ENCODE data around the gene JDP2.

JDP2 gene

DNA sequence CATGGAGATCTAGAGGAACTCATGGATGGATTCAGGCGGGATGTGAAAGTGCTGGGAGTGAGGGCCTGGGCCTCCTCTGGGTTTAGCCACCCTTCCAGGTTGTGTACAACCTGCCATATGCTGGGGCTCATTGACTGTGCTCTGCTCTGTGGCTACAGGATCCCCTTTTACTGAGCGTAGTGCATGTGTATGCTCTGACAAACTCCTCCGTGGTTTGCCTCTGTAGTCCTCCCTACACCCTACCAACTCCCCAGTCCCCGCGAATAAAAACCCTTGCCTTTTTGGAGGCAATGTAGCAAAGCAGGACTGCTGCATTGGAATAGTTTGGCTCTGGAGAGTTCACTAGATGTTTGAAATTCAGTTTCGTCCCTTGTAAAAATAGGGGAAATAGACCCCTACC lies 17.4 kb downstream of the JDP2 start:
- ChIA-PET POLR2A (no interaction called here), CTCF (interaction anchor here (0.6 kb wide), 1 partner anchor 115 kb away, joined by 3 read pairs; no protein-coding TSS in a partner anchor)
- TF ChIP-seq BHLHE40 (IDR thresholded peaks at IDR 0.05; ENCODE audit: borderline replicate concordance): no peak
- no peak for TF ChIP-seq CTBP1 (IDR thresholded peaks at IDR 0.05; ENCODE audit: borderline replicate concordance)
- no peak for TF ChIP-seq NFRKB (IDR thresholded peaks at IDR 0.05)
- no peak for TF ChIP-seq FOXM1 (IDR thresholded peaks at IDR 0.05; ENCODE audit: borderline replicate concordance)
- TF ChIP-seq LEF1 (IDR thresholded peaks at IDR 0.05; ENCODE audit: borderline replicate concordance): no peak
- TF ChIP-seq, protein P1, sequence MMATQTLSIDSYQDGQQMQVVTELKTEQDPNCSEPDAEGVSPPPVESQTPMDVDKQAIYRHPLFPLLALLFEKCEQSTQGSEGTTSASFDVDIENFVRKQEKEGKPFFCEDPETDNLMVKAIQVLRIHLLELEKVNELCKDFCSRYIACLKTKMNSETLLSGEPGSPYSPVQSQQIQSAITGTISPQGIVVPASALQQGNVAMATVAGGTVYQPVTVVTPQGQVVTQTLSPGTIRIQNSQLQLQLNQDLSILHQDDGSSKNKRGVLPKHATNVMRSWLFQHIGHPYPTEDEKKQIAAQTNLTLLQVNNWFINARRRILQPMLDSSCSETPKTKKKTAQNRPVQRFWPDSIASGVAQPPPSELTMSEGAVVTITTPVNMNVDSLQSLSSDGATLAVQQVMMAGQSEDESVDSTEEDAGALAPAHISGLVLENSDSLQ (IDR thresholded peaks at IDR 0.05): no peak
- TF ChIP-seq FOXK2 (IDR thresholded peaks at IDR 0.05): no peak
- no peak for TF ChIP-seq HDGF (IDR thresholded peaks at IDR 0.05; ENCODE audit: borderline replicate concordance)
- TF ChIP-seq ELF4 (IDR thresholded peaks at IDR 0.05): no peak
- no peak for TF ChIP-seq ZNF384 (IDR thresholded peaks at IDR 0.05)
- no peak for TF ChIP-seq ARNT (IDR thresholded peaks at IDR 0.05)
- TF ChIP-seq SUZ12 (IDR thresholded peaks at IDR 0.05): no peak
- TF ChIP-seq L3MBTL2 (conservative IDR thresholded peaks at IDR 0.05): no peak
- TF ChIP-seq FOXA1 (IDR thresholded peaks at IDR 0.05): no peak
- no peak for TF ChIP-seq SP1 (IDR thresholded peaks at IDR 0.05)
- TF ChIP-seq TARDBP (IDR thresholded peaks at IDR 0.05): no peak
- DNase-seq (ENCODE audit: extremely low spot score): no peak

DNA sequence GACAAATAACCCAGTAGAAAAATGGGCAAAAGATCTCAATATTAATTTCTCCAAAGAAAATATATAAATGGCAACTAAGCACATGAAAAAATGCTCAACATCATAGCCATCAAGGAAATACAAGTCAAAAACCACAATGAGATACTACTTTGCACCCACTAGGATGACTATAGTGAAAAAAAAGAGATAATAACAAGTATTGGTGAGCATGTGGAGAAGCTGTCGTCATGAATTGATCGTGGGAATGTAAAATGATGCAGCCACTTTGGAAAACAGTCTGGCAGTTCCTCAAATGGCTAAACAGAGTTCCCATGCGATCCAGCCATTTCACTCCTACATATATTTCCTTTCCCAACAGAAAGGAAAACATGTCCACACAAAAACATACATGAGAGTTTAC lies 18.1 kb downstream of the JDP2 start:
- ChIA-PET POLR2A (no interaction called here), CTCF (interaction anchor here (0.6 kb wide), 1 partner anchor 115 kb away, joined by 3 read pairs; no protein-coding TSS in a partner anchor)
- no peak for DNase-seq (ENCODE audit: extremely low spot score)
- TF ChIP-seq FOXM1 (IDR thresholded peaks at IDR 0.05; ENCODE audit: borderline replicate concordance): no peak
- no peak for TF ChIP-seq FOXA1 (IDR thresholded peaks at IDR 0.05)
- TF ChIP-seq LEF1 (IDR thresholded peaks at IDR 0.05; ENCODE audit: borderline replicate concordance): no peak
- no peak for TF ChIP-seq CTBP1 (IDR thresholded peaks at IDR 0.05; ENCODE audit: borderline replicate concordance)
- TF ChIP-seq, protein P1 (IDR thresholded peaks at IDR 0.05): no peak
- TF ChIP-seq NFRKB (IDR thresholded peaks at IDR 0.05): no peak
- no peak for TF ChIP-seq FOXK2 (IDR thresholded peaks at IDR 0.05)
- no peak for TF ChIP-seq HDGF (IDR thresholded peaks at IDR 0.05; ENCODE audit: borderline replicate concordance)
- TF ChIP-seq SUZ12 (IDR thresholded peaks at IDR 0.05): no peak
- TF ChIP-seq SP1 (IDR thresholded peaks at IDR 0.05): no peak
- TF ChIP-seq L3MBTL2 (conservative IDR thresholded peaks at IDR 0.05): no peak
- no peak for TF ChIP-seq ARNT (IDR thresholded peaks at IDR 0.05)
- TF ChIP-seq BHLHE40 (IDR thresholded peaks at IDR 0.05; ENCODE audit: borderline replicate concordance): no peak
- TF ChIP-seq ZNF384 (IDR thresholded peaks at IDR 0.05): no peak
- TF ChIP-seq TARDBP (IDR thresholded peaks at IDR 0.05): no peak

DNA sequence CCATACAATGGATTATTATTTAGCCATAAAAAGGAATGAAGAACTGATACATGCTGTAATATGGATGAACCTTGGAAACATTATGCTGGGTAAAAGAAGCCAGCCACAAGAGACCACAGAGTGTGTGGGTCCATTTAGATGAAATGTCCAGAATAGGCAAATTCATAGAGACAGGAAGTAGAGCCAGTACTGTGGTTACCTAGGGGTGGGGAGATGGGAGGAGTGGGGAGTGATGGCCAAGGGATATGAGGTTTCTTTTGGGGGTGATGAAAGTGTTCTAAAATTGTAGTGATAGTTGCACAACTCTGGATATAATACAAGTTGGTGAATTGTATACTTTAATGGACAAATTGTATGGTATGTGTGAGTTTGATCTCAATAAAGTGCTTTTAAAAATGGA lies 18.6 kb downstream of the JDP2 start:
- CTCF ChIA-PET: no interaction called here
- POLR2A ChIA-PET: no interaction called here
- TF ChIP-seq FOXK2 (IDR thresholded peaks at IDR 0.05) (no peak), NFRKB (IDR thresholded peaks at IDR 0.05) (no peak), SP1 (IDR thresholded peaks at IDR 0.05) (no peak), CTBP1 (IDR thresholded peaks at IDR 0.05; ENCODE audit: borderline replicate concordance) (no peak), FOXA1 (IDR thresholded peaks at IDR 0.05) (no peak), SUZ12 (IDR thresholded peaks at IDR 0.05) (no peak), ZNF384 (IDR thresholded peaks at IDR 0.05) (no peak), BHLHE40 (IDR thresholded peaks at IDR 0.05; ENCODE audit: borderline replicate concordance) (no peak)
- TF ChIP-seq, protein P1 (IDR thresholded peaks at IDR 0.05): no peak
- no peak for DNase-seq (ENCODE audit: extremely low spot score)

DNA sequence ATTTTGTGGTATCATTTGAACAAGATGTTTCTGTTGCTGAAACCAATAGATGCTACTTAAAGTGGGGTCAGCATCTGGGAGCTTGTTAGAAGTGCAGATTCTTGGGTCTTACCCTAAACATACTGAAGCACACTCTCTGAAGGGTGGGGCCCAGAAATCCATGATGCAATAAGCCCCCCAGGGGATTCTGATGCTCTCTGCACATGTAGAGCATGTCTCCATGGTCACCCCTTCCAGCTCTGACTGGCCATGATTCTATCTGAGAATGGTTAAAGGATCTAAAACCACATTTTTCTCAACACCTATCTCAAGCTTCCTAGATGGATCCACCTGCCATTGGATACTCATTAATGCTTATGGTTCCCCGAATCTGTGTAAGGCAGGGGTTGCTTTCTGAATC lies 20.4 kb downstream of the JDP2 start:
- CTCF ChIA-PET: no interaction called here
- POLR2A ChIA-PET: no interaction called here
- DNase-seq (ENCODE audit: extremely low spot score): no peak
- no peak for TF ChIP-seq NFRKB (IDR thresholded peaks at IDR 0.05)

DNA sequence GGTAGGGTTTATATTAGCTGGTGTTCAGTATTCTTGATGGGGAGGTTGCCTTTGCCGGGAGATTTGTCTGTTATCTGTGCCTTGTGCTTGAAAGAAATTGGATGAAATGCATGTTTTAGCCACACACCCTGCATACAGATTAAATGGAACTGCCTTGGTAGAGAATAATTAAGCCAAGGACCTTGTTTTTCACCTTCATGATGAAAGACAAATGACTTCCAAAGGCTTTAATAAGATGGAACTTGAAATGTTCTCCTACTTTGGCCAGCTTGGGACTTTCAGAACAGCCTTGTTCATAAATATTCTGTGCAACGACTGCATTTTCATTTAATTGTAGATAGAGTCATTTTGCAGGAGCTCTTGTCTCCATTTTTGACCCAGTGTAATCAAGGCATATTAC lies 21.2 kb downstream of the JDP2 start:
- ChIA-PET CTCF (interaction anchor here (0.5 to 0.7 kb wide), 2 partner anchors 175 to 1147 kb away, joined by 4 to 7 read pairs; no protein-coding TSS in a partner anchor), POLR2A (interaction anchor here (1.0 kb wide), 1 partner anchor 209 kb away, joined by 3 read pairs; no protein-coding TSS in a partner anchor)
- DNase-seq (ENCODE audit: extremely low spot score): no peak
- TF ChIP-seq HDGF (IDR thresholded peaks at IDR 0.05; ENCODE audit: borderline replicate concordance): no peak
- TF ChIP-seq SUZ12 (IDR thresholded peaks at IDR 0.05): no peak
- TF ChIP-seq, protein P1 (IDR thresholded peaks at IDR 0.05): no peak
- TF ChIP-seq L3MBTL2 (conservative IDR thresholded peaks at IDR 0.05): no peak
- no peak for TF ChIP-seq SP1 (IDR thresholded peaks at IDR 0.05)
- TF ChIP-seq ARNT (IDR thresholded peaks at IDR 0.05): no peak
- TF ChIP-seq TARDBP (IDR thresholded peaks at IDR 0.05): no peak
- no peak for TF ChIP-seq NFRKB (IDR thresholded peaks at IDR 0.05)
- TF ChIP-seq BHLHE40 (IDR thresholded peaks at IDR 0.05; ENCODE audit: borderline replicate concordance): no peak
- no peak for TF ChIP-seq CTBP1 (IDR thresholded peaks at IDR 0.05; ENCODE audit: borderline replicate concordance)
- no peak for TF ChIP-seq FOXA1 (IDR thresholded peaks at IDR 0.05)
- TF ChIP-seq ZNF384 (IDR thresholded peaks at IDR 0.05): no peak
- TF ChIP-seq FOXK2 (IDR thresholded peaks at IDR 0.05): no peak

DNA sequence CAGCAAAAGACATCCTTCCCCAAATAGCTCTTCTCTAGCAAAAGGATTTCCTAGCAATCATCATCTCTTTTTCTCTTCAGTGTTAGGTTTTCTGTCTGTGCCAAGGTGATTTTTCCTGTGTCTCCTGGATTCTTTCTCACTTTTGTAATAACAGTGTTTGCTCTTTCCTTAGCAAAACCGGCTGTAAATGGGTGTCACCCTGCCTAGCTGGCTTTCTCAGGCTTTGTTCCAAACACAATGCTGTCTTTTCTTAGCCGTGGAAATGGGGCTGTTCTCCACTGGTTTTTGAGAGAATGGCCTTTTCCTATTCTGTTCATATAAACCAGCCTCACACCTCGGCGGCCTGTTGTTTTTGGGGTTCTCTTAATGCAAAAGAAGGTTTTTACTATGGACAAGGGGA lies 21.9 kb downstream of the JDP2 start:
- TF ChIP-seq ELF4 (IDR thresholded peaks at IDR 0.05): no peak
- TF ChIP-seq BHLHE40 (IDR thresholded peaks at IDR 0.05; ENCODE audit: borderline replicate concordance): no peak
- no peak for TF ChIP-seq HDGF (IDR thresholded peaks at IDR 0.05; ENCODE audit: borderline replicate concordance)
- TF ChIP-seq ZNF384 (IDR thresholded peaks at IDR 0.05): no peak
- TF ChIP-seq TARDBP (IDR thresholded peaks at IDR 0.05): no peak
- TF ChIP-seq, protein P1 (IDR thresholded peaks at IDR 0.05): no peak
- no peak for DNase-seq (ENCODE audit: extremely low spot score)
- CTCF ChIA-PET: interaction anchor here (0.5 to 0.7 kb wide), 2 partner anchors 174 to 1147 kb away, joined by 4 to 7 read pairs; no protein-coding TSS in a partner anchor
- POLR2A ChIA-PET: interaction anchor here (1.0 kb wide), 1 partner anchor 208 kb away, joined by 3 read pairs; no protein-coding TSS in a partner anchor

All from HEK293T (cell line).